PC-9 (cell line): ENCODE results near the gene PLOD3. TPM values are rescaled to one million over a fixed set of nuclear protein-coding genes. Genes with fewer than 3 reads are reported as not detected.
A peak's percentile ranks its signal among the peaks of the same experiment; 100 is the strongest.
"Not testable (repeated sequence)": the region's sequence is repeated elsewhere in the genome, so short reads cannot be mapped to it uniquely, and the experiment has no call there.

Experiments used
- Bru-seq: library from RNA; stranded (reverse); fragments of 400-500 nt; gene quantifications from one replicate; lab custom pipeline; 2021; lab: Mats Ljungman, UMichigan
- BruChase-seq, 2 experiments: library from RNA; stranded (reverse); fragments of 400-500 nt; gene quantifications; one replicate each; lab custom pipeline; 2021; lab: Mats Ljungman, UMichigan
- BruUV-seq: library from RNA; stranded (reverse); fragments of 400-500 nt; replicated peaks from 2 replicates; lab custom pipeline; 2021; lab: Mats Ljungman, UMichigan
- CTCF ChIA-PET: fragments of 300-600 bp; sonication (Branson Sonifier 250); formaldehyde crosslinking; loops from one replicate; lab custom pipeline; 2022; ENCODE audit warnings: antibody characterized with exemption; lab: Charles Lee
- POLR2A ChIA-PET: fragments of 300-600 bp; sonication (Branson Sonifier 250); formaldehyde crosslinking; loops from one replicate; lab custom pipeline; 2022; ENCODE audit warnings: antibody characterized with exemption; ENCODE audit not compliant: unreplicated experiment; lab: Charles Lee
- DNase-seq, 2 experiments: peaks; one replicate each; pipeline versions ENCODE4 v3.0.0 to v3.0.0-alpha.2; 2015 to 2022; ENCODE audit warnings: mixed read lengths in 1 of 2
- H2AFZ ChIP-seq: fragments of 200-600 bp; sonication (generic); 2 replicates; pipeline ENCODE4 v1.8.1; 2017; ENCODE audit warnings: antibody characterized with exemption
- H3F3A ChIP-seq: fragments of 200-600 bp; sonication (generic); 2 replicates; pipeline ENCODE4 v1.8.1; 2017; ENCODE audit warnings: antibody characterized with exemption, mild to moderate bottlenecking, low read depth; ENCODE audit not compliant: insufficient read depth
- H3K27ac ChIP-seq: fragments of 200-600 bp; sonication (generic); 2 replicates; pipeline ENCODE4 v1.6.1; 2016; ENCODE audit warnings: mixed run types
- H3K27me3 ChIP-seq: fragments of 200-600 bp; sonication (generic); 2 replicates; pipeline ENCODE4 v1.6.1; 2016; ENCODE audit warnings: low read depth, mixed run types; ENCODE audit not compliant: insufficient read depth
- H3K36me3 ChIP-seq: fragments of 200-600 bp; sonication (generic); 2 replicates; pipeline ENCODE4 v1.6.1; 2016; ENCODE audit warnings: low read depth, mixed run types
- H3K4me1 ChIP-seq: fragments of 200-600 bp; sonication (generic); replicated peaks from 2 replicates; pipeline ENCODE4 v1.6.1; 2016; ENCODE audit warnings: mixed run types; ENCODE audit not compliant: insufficient read depth
- H3K4me2 ChIP-seq: fragments of 200-600 bp; sonication (generic); 2 replicates; pipeline ENCODE4 v1.6.1; 2017; ENCODE audit warnings: mixed run types
- H3K4me3 ChIP-seq: fragments of 200-600 bp; sonication (generic); 2 replicates; pipeline ENCODE4 v1.6.1; 2016; ENCODE audit warnings: mixed run types
- H3K79me2 ChIP-seq: fragments of 200-600 bp; sonication (generic); 2 replicates; pipeline ENCODE4 v1.6.1; 2017; ENCODE audit warnings: low read depth, mixed run types
- H3K9me2 ChIP-seq: fragments of 200-600 bp; sonication (generic); 2 replicates; pipeline ENCODE4 v1.8.1; 2017; ENCODE audit warnings: mild to moderate bottlenecking; ENCODE audit not compliant: insufficient read depth
- H3K9me3 ChIP-seq: fragments of 200-600 bp; sonication (generic); 2 replicates; pipeline ENCODE4 v1.8.1; 2016; ENCODE audit warnings: low read depth; ENCODE audit not compliant: insufficient read depth
- H4K20me1 ChIP-seq: fragments of 200-600 bp; sonication (generic); 2 replicates; pipeline ENCODE4 v1.8.1; 2017; ENCODE audit not compliant: insufficient read depth
- EZH2 ChIP-seq: fragments of 200-600 bp; sonication (generic); IDR thresholded peaks from 2 replicates; pipeline ENCODE4 v1.8.0; 2017; ENCODE audit warnings: antibody characterized with exemption, low read depth
- intact Hi-C: fragments of 100-400 bp; cut with micrococcal nuclease; formaldehyde crosslinking; loops from one replicate; pipeline ENCODE4 v1.10.0; 2022; ENCODE audit not compliant: unreplicated experiment
- long read RNA-seq: library from polyadenylated mRNA; stranded (forward); transcript quantifications from one replicate; pipeline ENCODE4 v2.0.0, GENCODE V29; 2022
- total RNA-seq: library from RNA; stranded (reverse); gene quantifications from 2 replicates; pipeline ENCODE4 v1.2.3, GENCODE V29; 2021
- TF ChIP-seq, protein P1 (sequence below): fragments of 200-600 bp; sonication (generic); conservative IDR thresholded peaks from 2 replicates; pipeline ENCODE4 v1.6.1; 2017; ENCODE audit warnings: mixed run types, antibody characterized with exemption, mild to moderate bottlenecking, moderate library complexity

The PLOD3 gene, protein sequence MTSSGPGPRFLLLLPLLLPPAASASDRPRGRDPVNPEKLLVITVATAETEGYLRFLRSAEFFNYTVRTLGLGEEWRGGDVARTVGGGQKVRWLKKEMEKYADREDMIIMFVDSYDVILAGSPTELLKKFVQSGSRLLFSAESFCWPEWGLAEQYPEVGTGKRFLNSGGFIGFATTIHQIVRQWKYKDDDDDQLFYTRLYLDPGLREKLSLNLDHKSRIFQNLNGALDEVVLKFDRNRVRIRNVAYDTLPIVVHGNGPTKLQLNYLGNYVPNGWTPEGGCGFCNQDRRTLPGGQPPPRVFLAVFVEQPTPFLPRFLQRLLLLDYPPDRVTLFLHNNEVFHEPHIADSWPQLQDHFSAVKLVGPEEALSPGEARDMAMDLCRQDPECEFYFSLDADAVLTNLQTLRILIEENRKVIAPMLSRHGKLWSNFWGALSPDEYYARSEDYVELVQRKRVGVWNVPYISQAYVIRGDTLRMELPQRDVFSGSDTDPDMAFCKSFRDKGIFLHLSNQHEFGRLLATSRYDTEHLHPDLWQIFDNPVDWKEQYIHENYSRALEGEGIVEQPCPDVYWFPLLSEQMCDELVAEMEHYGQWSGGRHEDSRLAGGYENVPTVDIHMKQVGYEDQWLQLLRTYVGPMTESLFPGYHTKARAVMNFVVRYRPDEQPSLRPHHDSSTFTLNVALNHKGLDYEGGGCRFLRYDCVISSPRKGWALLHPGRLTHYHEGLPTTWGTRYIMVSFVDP
- total RNA-seq (93.2 and 105 TPM in 2 replicates), Bru-seq, nascent RNA (percentile 53 among the genes with signal in this experiment), BruChase-seq, experiment 1, labeled RNA remaining after a 2-hour chase (percentile 68 among the genes with signal in this experiment), BruChase-seq, experiment 2, labeled RNA remaining after a 6-hour chase (percentile 82 among the genes with signal in this experiment)
- long read RNA-seq, transcript PLOD3-201 (19 exons, 2,920 nt) = major isoform, 74 of 117 reads
- long read RNA-seq, partial matches to known transcripts = 22 of 117 reads
- long read RNA-seq, other reads (novel, unspliced or antisense) = 21 of 117 reads

DNA sequence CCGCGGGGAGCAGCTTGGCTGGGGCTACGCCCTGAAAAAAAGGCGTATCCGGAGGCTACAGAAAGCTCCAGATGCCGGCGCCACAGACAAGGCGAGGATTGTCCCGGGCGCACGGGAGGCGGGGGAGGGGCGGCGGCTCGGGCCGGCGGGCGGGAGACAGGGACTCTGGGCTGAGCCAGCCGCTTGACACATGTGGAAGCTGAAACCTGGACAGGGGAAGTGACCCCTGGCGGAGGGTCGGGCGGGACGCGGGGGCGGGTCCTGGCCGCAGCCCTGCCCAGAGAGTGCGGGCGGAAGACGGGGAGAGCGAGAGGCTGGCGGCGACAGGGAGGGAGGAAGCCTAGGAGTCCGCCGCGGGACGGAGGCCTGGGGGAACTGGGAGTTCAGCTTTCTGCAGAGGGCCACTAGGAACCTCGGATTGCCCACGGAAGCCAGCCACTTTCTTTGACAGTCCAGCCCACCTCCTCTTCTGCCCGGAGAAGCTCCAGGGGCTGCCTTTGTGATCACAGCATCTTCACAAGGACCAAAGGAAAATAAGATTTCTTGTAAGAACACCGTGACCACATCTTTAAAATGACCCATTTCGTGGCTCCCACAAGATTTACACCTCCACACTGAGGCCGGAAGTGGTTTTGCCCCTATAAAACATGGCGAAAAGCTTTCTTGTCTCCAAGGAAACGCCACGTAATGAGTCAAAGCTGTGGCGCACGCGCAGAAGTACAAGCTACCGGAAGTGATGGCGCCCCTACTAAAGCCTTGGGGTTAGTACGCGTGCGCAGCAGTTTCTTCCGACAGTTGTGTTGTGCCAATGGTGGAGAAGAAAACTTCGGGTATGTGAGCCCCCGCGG lies at the start of gene PLOD3, which contains the start of gene ZNHIT1:
Gene PLOD3, minus strand, starts transcription at position 194 of the 848 bp plus-strand sequence. CDS start 307 bp downstream, outside the sequence.
Gene ZNHIT1, plus strand, starts transcription at position 778 of the 848 bp plus-strand sequence. Its CDS starts 31 bp downstream, at position 809.
- Histone ChIP-seq H3K4me1 (0 out of 2 replicates have a peak, but pooled peaks cover 12% of the 10 kb centered on the region), H3K4me2 (peak within 1 kb of the TSS; percentile 83), H3K4me3 (peak within 1 kb of the TSS; percentile 82), H3K79me2 (peaks cover 38% of the 10 kb centered on the region), H3K36me3 (no peaks in the 10 kb centered on the region), H2AFZ (peak within 1 kb of the TSS; percentile 94), H4K20me1 (no peaks in the 10 kb centered on the region; the same call in 1 of the 2 replicates), H3K9me2 (no peaks in the 10 kb centered on the region), H3F3A (no peaks in the 10 kb centered on the region), H3K27ac (peak within 1 kb of the TSS; percentile 80), H3K9me3 (no peaks in the 10 kb centered on the region), H3K27me3 (no peaks in the 10 kb centered on the region)
- intact Hi-C loops = loop anchor here (1.0 kb wide), 3 partner anchors 15 to 35 kb away; no protein-coding TSS in a partner anchor
- ChIA-PET POLR2A (interaction anchor here (0.6 to 1.7 kb wide), 15 partner anchors 12 to 789 kb away, joined by 3 to 61 read pairs (median 5); partner anchors contain the start of genes SERPINE1 and ZCWPW1), CTCF (interaction anchor here (0.5 to 1.7 kb wide), 10 partner anchors 17 to 492 kb away, joined by 3 to 22 read pairs (median 6); partner anchors contain the start of genes FIS1, IFT22 and VGF)
- no peak for TF ChIP-seq EZH2
- TF ChIP-seq, protein P1, sequence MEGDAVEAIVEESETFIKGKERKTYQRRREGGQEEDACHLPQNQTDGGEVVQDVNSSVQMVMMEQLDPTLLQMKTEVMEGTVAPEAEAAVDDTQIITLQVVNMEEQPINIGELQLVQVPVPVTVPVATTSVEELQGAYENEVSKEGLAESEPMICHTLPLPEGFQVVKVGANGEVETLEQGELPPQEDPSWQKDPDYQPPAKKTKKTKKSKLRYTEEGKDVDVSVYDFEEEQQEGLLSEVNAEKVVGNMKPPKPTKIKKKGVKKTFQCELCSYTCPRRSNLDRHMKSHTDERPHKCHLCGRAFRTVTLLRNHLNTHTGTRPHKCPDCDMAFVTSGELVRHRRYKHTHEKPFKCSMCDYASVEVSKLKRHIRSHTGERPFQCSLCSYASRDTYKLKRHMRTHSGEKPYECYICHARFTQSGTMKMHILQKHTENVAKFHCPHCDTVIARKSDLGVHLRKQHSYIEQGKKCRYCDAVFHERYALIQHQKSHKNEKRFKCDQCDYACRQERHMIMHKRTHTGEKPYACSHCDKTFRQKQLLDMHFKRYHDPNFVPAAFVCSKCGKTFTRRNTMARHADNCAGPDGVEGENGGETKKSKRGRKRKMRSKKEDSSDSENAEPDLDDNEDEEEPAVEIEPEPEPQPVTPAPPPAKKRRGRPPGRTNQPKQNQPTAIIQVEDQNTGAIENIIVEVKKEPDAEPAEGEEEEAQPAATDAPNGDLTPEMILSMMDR = no peak
- no TSS peak for BruUV-seq
- peak; percentile 92 to 95 for DNase-seq

DNA sequence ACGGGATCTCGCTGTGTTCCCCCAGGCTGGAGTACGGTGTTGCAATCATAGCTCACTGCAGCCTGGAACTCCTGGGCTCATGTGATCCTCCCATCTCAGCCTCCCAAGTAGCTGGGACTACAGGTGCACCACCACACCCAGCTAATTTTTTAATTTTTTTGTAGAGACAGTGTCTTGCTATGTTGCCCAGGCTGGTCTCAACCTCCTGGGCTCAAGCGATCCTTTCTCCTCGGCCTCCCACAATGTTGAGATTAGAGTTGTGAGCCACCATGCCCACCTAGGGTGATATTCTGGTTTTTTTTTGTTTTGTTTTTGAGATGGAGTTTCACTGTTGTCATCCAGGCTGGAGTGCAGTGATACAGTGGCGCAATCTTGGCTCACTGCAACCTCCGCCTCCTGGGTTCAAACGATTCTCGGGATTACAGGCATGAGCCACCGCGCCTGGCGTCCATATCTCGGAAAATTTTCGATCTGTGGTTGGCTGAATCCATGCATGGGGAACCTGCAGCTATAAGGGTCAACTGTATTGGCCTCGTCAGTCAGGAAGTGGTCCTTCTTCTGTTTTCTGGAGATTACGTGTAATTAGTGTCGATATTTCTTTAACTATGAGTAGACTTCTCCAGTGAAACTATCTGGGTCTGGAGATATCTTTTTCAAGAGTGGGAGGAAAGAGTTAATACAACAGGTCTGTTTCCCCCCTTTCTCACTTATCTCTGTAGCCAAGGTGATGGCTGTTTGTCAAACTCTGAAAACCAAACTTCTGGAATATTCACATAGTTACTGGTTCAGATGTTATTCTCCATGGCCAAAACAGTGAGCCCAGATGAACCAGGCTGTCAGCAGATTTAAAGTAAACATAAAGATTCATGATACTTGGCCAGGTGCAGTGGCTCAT lies 48.5 kb upstream of the PLOD3 start:
- H2AFZ ChIP-seq = no peak overlapping the region
- H4K20me1 ChIP-seq = no peaks in the 10 kb centered on the region
- intact Hi-C loops = no loop called here
- POLR2A ChIA-PET = no interaction called here
- no peak overlapping the region for H3K27ac ChIP-seq
- DNase-seq = no peak
- H3F3A ChIP-seq = no peaks in the 10 kb centered on the region
- no peaks in the 10 kb centered on the region for H3K36me3 ChIP-seq
- H3K27me3 ChIP-seq = 0 out of 2 replicates have a peak, but pooled peaks cover 3% of the 10 kb centered on the region
- H3K79me2 ChIP-seq = no peaks in the 10 kb centered on the region
- CTCF ChIA-PET = no interaction called here
- BruUV-seq = no TSS peak
- no peaks in the 10 kb centered on the region for H3K9me2 ChIP-seq
- TF ChIP-seq, protein P1 = no peak
- TF ChIP-seq EZH2 = no peak
- H3K4me2 ChIP-seq = no peak overlapping the region
- no peaks in the 10 kb centered on the region for H3K9me3 ChIP-seq
- no peak overlapping the region for H3K4me3 ChIP-seq
- no peaks in the 10 kb centered on the region for H3K4me1 ChIP-seq

DNA sequence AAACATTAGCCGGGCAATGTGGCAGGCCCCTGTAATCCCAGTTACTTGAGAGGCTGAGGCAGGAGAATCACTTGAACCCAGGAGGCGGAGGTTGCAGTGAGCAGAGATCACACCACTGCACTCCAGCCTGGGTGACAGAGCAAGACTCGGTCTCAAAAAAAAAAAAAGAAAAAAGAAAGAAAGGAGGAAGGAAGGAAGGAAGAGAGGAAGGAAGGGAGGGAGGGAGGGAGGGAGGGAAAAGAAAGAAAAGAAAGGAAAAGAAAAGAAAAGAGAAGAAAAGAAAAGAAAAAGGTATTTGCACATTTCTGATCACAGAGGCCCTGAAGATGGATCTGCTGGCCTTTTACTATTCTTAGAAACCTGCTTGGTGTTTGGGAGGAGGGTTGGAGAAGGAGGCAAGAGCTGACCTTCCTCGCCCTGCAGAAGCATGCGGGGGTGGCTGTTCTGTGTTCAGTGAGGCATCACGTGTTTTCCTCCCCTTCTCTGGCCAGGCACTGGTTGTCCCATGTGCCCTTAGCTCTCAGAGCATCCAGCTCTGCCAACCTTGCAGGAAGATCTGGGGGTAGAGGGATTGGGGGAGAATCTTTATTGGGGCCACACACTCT lies 46.8 kb upstream of the PLOD3 start:
- not testable (repeated sequence) for DNase-seq

More for the DNA sequence above, 46.8 kb upstream of the PLOD3 start:
- H3K9me3 ChIP-seq, H3K27me3 ChIP-seq, H3K36me3 ChIP-seq, BruUV-seq, H3K4me1 ChIP-seq, H3K9me2 ChIP-seq, H3K4me2 ChIP-seq, H3K27ac ChIP-seq, H4K20me1 ChIP-seq, H3F3A ChIP-seq, H3K79me2 ChIP-seq, H3K4me3 ChIP-seq, intact Hi-C loops, H2AFZ ChIP-seq: not testable (repeated sequence)
- ChIA-PET POLR2A (interaction anchor here (0.6 kb wide), 1 partner anchor 463 kb away, joined by 3 read pairs; no protein-coding TSS in a partner anchor), CTCF (interaction anchor here (0.7 kb wide), 1 partner anchor 161 kb away, joined by 4 read pairs; no protein-coding TSS in a partner anchor)
